GM19397 (cell line): ENCODE measurements around the gene SMIM38.
"Not testable (repeated sequence)": the region's sequence is repeated elsewhere in the genome, so short reads cannot be mapped to it uniquely, and the experiment has no call there.

Source experiments
- ATAC-seq: cut with Tn5 transposase; IDR thresholded peaks from one replicate; pipeline ENCODE4 v1.9.1; 2021; ENCODE audit warnings: mild to moderate bottlenecking, moderate library complexity; ENCODE audit not compliant: unreplicated experiment

Gene SMIM38

DNA sequence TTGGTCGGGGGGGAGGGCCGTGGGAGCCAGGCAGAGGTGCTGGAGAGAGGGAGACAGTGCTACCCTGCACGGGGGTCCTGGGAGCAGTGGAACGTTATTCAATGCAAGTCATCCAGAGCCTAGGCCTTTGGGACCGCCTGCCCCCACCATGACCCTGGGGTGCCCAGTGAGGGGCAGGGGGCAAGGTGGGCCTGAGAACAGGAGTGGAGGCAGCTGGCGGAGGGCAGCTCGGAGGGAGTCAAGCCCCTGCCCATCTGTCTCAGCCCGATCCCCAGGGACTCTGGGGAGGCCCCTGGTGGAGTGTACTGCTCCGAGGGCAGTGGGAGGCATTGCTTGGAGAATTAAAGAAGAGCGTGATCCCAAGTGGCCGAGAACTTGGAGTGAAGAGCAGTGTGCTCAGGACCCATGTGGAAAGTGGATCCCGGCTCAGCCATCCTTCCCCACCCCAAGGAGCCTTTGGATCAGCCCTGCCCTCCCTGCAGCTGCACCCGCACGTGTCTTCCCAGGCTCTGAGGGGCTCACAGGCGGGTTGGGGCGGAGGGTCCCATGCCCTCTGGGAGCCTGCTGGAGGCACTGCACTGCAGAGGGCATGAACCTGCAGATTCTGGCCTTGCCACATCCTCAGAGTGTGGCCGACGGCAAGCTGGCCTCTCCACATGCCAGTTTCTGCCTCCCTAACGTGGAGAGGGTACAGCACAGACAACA, 34.0 kb upstream of the SMIM38 start:
- ATAC-seq = no peak

DNA sequence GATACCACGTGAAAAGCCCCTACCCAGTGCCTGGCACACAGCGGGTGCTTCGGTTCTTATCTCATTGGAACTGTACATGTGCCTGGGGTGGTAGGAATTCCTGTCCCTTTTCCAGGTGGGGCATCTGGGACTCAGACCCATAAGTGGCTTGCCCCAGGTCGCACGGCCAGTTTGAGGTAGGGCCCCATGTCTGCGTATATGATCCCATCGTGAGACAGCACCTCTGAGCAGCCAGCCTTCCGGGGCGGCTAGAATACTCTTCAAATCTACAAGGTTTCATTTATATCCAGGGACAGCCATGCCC, 33.5 kb upstream of the SMIM38 start:
- ATAC-seq = no peak

DNA sequence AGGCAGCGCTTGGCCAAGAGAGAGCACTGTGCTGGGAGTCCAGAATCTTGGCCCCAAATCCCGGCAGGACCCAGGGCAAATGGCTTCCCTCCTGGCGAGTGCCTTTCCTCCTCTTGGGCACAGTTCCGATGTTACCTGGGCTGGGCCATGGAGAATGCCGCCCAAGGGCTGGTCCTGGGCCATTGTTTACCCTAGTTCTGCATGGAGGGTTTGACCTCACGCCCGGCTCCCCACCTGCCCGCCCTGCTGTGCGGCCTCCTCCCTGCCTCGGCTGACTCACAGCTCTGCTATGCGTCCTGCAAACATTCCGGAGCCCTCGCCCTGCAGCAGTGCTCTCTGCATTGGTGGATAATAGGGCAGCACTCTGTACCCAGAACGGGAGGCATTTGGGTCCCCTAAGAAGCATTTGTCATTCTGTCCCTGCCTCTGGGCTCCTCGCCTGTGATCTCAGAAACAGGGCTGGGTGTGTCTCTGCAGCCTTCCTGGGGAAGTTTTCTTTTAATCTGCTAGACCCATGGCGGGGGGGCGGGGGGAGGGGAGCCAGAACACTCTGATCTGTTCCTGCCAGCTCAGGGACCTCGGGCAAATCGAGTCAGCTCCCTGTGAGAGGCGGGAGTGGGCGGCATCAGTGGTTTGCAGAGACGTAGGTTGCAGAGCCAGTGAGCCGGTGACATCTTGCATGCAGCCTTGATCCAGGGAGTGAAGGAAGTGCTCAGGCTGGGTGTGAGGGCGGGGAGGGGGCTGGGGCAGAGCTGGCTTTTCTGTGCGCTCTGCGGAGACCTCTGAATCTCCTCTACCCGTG, 32.9 kb upstream of the SMIM38 start:
- ATAC-seq = no peak

DNA sequence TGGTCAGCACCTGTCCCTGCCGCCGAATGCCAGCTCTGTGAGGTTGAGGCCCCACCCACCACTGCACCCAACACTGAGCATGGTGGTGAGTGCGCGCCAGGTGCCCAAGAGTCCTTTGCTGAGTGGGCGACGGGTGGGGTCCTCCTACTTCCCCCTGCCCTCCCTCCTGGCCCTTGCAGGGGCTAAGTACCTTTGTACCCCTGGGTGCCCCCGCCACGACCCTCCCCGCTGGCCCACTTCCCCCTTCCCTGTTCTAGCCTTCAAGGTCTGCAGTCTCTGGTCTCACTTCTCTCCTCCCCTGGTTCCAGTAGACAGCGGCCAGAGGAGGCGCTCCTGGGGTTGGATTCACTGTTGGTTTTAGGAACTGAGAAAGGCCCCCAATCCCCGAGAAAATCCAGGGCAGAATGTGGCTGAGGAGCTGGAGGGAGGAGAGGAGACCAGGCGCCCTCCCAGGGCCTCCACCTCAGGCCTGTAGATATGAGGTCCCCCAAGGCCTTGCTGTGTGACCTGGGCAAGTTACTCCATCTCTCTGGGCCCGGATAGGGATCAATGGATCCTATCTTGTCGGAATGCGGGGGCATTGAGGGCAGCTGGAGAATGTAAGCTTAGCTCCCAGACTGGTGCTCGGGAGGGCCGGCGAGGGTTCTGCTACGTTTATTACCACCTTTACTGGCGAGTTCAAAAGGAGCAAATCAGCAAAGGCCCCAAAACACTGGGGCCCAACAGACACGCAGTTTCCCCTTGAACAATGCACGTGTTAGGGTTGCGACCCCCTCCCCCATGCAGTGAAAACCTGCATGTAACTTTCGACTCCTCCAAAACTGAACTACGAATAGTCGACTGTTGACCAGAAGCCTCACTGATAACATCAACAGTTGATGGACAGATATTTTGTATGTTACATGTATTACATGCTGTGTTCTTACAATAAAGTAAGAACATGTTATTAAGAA, 31.9 kb upstream of the SMIM38 start:
- no peak for ATAC-seq

DNA sequence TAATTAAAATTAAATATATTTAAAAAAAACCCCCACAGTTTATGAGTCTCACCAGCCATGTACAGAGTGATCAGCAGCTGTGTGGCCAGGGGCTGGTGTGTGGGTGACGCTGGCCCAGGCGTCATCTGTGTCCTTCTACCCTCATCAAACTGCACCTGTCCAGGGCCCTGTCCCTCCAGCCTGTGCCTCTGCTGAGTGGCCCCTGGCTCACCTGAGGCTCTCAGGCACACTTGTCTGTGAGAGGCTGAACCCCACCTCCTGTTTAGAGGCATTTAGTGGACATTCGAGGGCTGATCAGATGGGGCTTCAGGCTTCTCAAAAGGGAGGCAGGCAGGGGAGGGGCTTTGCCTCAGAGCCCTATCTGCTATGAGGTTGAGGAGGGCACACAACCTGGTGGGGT, 29.9 kb upstream of the SMIM38 start:
- ATAC-seq = no peak

DNA sequence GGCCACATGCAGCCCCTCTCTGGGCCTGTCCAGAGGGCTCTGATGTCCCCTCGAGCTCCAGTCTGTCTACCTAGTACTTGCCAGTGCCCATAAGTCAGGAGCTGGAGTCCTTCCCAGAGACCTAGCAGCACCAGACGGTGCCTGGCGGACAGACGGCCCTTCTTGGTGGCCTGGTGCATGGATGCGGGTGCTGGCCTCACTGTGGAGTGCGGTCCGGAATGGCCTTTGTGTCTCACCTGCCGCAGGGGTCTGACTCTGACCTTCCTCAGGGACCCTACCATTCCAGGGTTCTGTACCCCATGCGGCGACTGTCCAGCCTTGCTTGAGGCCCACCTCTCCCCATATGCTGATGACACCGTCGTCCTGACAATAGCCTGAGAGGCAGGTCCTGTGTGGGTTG, 29.4 kb upstream of the SMIM38 start:
- no peak for ATAC-seq

DNA sequence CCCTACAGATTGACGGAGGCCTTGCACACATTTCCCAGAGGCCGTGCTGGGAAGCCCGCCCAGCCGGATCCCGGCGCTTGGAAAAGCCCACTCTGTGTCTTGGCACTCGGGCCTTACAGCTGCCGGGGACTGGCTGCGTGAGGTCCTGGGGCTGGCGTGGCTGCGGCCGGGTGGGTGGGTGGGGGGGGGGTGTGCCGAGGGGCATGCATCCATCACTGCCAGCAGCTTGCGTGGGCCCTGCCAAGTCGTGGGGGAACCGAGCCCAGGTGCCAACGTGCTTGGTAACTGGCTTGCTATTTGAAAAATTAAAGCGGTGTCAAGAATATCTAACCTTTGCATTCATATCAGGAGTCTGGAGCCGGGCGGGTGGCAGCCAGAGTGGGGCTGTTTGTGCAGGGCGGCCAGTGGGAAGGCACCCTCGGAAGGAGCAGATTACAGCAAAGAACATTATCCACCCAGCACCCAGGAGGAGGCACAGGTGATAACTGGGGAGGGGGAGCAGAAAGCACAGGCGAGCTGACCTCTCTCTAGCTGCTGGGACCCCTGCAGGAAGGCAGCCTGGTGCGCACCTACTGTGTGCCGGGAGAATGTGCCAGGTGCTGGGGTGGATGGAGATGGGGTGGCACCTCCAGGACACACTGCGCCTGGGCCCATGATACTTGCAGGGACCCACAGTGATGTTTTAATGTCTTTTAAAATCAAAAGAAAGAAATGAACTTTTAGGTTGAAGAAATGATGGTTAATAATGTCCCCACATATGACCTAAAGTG, 28.5 kb upstream of the SMIM38 start:
- no peak for ATAC-seq

DNA sequence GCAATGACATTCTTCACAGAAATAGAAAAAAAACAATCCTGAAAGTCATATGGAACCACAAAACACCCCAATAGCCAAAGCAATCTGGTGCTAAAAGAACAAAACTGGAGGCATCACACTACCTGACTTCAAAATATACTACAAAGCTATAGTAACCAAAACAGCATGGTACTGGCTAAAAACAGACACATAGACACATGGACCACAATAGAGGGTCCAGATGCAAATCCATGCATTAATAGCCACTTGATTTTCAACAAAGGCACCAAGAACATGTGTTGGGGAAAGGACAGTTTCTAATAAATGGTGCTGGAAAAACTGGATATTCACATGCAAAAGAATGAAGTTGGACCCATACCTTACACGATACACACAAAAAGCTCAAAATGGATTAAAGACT, 27.9 kb upstream of the SMIM38 start:
- ATAC-seq = no peak

DNA sequence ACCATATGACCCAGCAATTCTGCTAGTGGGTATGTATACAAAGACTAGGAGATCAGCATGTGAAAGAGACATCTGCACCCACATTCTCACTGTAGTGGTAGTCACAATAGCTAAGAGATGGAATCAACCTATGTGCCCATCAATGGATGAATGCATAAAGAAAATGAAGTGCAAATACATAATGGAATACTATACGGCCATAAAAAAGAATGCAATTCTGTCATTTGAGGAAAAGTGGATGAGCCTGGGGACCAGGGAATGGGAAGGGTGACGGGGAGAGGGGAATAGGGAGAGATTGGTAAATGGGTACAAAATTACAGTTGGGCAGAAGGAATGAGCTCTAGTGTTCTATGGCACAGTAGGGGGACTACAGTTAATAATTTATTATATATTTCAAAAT, 26.7 kb upstream of the SMIM38 start:
- no peak for ATAC-seq

DNA sequence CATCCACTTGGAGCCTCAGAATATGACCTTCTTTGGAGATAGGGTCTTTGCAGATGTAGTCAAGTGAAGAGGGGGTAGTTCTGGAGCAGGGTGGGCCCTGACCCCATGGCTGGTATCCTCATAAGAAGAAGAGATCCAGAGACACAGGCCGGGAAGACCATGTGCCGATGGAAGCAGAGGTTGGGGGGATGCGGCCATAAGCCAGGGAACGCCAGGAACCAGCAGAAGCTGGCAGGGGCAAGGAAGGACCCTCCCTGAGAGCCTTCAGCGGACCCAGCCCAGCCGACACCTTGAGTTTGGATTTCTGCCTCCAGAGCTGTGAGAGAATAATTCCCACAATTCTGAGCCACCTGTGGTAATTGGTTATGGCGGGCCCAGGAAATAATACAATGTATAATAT, 26.1 kb upstream of the SMIM38 start:
- ATAC-seq = no peak

DNA sequence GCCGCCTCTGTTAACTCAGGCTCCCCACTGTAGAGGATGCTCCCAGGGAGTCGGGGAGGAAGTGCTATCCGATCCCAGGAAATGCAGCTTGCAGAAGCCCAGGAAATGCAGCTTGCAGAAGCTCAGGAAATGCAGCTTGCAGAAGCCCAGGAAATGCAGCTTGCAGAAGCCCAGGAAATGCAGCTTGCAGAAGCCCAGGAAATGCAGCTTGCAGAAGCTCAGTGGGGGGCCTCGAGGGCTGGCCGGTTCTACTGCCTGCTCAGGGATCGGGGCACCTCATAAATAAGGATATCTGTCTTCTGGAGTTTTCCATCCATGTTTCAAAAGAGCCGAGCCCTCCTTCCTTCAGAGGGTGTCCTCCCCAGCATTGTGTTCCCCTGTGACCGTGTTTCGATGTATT, 25.1 kb upstream of the SMIM38 start:
- ATAC-seq = no peak

DNA sequence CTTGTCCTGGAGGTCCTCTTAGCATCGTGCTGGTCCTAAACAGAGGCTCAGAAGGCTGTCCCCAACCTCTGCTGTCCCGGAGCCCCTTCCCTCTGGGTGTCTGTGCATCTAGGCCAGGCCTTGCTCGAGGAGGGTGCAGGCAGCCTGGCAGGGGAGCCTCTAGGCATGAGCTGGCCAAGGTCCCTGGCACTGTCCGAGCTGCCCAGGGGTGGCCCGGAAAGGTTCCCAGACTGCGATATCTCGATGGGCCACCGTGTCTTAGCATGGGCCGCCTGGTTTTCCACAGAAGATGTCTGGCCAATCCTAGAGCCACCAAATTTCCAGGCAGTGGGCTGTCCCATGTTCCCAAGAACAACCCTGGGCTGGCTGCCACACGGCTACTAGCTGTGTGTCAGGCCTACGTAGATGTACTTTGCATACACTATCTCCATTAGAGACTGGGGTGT, 24.6 kb upstream of the SMIM38 start:
- ATAC-seq = no peak

DNA sequence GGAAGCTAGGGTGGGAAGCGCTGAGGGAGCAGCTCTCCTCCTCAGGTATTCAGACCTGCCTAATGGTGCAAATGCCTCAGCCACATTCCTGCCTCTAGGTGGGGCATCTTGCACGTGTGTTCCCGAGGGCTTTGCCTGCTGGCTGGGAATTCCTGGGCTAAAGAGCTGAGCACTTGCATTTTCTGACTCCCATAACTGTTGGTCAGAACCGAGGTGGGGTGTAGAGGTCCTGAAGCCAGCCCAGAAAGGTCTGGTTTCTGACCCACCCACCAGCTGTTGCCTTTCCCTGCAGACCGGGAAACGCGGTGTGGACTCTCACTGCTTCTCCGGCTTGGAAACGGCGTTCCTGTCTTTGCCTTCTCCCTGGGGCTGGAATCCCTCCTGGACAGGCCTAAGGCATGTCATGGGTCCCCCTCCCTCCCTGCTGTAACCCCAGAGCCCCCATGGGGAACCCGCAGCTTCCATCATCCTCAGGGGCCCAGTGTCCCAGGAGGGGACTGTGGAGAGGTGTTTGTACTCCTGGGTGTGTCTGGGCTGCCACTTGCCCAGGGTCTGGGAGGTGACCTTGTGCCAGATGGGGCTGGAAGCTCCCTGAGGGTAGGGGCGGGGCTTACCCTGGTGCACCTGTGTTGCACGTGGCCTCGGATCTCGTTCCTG, 24.0 kb upstream of the SMIM38 start:
- no peak for ATAC-seq

DNA sequence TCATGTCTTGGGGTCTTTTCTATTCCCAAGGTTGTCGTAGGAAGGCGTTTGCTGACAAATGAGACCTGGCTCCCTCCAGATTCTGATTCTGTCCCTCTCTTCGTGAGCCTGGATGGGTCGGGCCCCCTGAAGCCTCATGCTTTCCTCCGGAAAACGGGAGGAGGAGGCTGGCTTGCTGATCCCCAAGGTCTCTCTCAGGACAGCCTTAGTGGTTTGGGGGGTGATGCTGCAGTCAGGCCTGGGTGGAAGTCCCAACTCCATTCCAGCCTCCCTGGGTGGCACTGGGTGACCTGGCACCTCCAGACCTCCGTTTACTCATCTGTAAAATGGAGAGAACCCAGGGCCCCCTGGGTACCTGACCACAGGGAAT, 23.4 kb upstream of the SMIM38 start:
- ATAC-seq = no peak

DNA sequence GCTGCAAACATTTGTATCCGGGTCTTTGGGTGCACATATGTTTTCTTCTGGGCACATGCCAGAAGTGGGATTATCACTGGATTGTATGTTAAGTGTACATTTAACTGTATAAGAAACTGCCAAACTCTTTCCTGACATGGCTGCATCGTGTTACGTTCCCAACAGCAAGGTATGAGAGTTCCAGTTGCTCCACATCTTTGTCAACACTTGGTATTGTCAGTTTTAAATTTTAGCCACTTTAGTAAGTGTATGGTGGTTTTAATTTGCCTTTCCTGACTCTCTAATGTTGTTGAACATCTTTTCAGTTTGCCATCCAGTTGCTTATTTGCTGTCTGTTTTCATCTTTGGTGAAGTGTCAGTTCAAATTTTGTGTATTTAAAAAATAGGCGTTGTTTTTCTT, 22.5 kb upstream of the SMIM38 start:
- no peak for ATAC-seq

DNA sequence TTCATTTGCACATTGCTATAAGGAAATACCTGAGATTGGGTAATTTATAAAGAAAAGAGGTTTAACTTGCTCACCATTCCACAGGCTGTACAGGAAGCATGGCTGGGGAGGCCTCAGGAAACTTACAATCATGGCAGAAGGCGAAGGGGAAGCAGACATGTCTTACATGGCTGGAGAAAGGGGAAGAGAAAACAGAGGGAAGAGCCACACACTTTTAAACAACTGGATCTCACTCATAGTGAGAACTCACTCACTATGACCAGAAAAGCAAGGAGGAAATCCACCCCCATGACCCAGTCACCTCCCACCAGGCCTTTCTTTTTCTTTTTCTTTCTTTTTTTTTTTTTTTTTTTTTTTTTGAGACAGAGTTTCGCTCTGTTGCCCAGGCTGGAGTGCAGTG, 21.6 kb upstream of the SMIM38 start:
- not testable (repeated sequence) for ATAC-seq

DNA sequence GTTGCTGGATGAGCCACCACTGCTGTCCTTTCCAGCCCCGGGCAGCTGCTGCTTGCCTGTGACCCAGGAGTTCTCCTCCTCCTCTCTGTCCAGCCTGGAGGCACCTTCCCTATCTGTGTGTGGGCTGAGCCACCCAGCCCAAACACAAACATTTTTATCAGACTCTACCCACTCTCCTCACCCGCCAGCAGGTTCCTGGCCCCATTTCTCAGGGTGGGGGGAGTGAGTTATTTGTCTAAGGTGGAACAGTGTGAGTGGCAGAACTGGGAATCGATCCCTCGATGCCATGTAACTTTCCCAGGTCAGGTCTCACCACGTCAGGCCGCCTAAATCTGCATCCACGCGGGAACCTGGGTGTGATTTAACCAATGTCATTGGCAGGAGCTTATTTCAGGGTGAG, 20.8 kb upstream of the SMIM38 start:
- no peak for ATAC-seq

DNA sequence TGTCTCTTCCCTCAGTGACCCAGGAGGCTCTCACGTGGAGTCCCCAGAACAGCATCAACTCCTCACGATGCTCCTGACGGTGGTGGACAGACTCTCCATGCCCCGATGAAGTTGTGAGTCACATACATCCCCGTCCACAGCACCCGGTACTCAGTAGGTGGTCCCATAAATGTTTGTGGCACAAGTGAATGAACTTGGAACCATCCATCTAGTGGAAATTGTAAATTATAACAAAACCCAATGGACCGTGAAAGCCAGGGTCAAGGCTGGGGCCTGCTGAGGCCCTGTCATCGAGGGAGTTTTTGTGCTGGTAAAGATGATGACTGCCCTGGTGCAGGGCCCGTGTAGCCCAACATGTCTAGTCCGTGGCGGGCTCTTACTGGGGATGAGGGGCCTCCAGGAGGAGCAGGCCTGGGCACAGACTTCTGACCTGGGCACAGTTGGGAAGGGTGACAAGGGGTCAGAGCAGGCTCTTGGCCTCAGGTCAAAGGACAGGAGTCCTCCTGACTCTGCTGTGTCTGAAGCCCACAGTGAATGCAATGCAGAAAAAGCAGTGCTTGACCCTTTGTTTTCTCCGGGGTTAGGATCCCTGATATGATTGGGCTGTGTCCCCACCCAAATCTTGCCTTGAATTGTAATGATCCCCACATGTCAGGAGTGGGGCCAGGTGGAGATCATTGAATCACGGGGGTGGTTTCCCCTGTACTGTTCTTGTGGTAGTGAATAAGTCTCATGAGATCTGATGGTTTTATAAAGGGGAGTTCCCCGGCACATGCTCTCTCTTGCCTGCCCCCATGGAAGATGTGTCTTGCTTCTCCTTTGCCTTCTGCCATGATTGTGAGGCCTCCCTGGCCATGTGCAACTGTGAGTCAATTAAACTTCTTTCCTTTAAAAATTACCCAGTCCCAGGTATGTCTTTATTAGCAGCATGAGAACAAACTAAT, 20.0 kb upstream of the SMIM38 start:
- ATAC-seq = no peak

DNA sequence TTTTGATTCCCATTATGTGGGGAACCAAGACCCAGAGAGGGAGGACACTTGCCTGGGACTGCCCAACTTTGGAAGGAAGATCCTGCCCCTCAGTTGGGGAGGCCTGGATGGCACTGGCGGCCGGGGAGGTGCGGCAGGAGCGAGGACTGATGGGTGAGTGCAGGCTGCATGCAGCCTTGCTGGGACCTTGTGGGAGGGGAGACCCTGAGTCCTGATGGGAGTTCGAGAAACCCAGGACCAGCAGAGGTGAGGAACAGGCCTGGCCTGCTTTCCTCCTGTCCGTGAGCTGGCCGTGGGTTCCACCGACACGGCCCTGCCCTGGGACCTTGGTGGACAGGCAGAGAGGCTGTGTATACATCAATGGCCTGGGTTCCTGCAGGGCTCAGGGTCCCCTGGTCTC, 19.3 kb upstream of the SMIM38 start:
- no peak for ATAC-seq
